Measurements from ENCODE around the gene CYP1B1.

- TF ChIP-seq CTCF (IDR thresholded peaks at IDR 0.05), result no peak
- TF ChIP-seq POLR2A (IDR thresholded peaks at IDR 0.05), result no peak
Observed at GRCh38 chr2:38113051-38113450, 37.1 kb upstream of the CYP1B1 start.

Measured in lower leg skin (tissue), 3 donors.